Keratinocyte (primary cell): ENCODE measurements around the gene BID.

Experiments used
- CTCF ChIP-seq, 3 experiments: IDR thresholded peaks in 1 of 3; conservative IDR thresholded peaks in 1 of 3; optimal IDR thresholded peaks in 1 of 3; 2 replicates in 2 of 3; 3 replicates in 1 of 3; pipeline versions ENCODE3 to v1.5.1; 2011; ENCODE audit warnings: low read length in 3 of 3, mild to moderate bottlenecking in 3 of 3, moderate library complexity in 2 of 3, control low read depth in 1 of 3, inconsistent platforms in 1 of 3; ENCODE audit not compliant: insufficient read depth in 2 of 3; ENCODE audit errors: extremely low read depth in 1 of 3
- EZH2 ChIP-seq: IDR thresholded peaks from one replicate; pipeline ENCODE4 v1.6.1; 2012; ENCODE audit warnings: inconsistent platforms, mild to moderate bottlenecking, low read length, moderate library complexity

GRCh38 chr22:17775781-17776465, 1.7 kb upstream of the BID start:
- TF ChIP-seq CTCF (optimal IDR thresholded peaks at IDR 0.05 in 1 of 3, IDR thresholded peaks at IDR 0.05 in 1 of 3, conservative IDR thresholded peaks at IDR 0.05 in 1 of 3; ENCODE audit: extremely low read depth in 1 of 3, insufficient read depth in 2 of 3, low read length in 3 of 3) (no peak), EZH2 (no peak)
